ENCODE results near the gene ANKRD18A. TPM values are rescaled to one million over a fixed set of nuclear protein-coding genes. Genes with fewer than 3 reads are reported as not detected.

Gene ANKRD18A
- total RNA-seq, 1 donor from 2014 or later: not detected

GRCh38 chr9:38527503-38527902, 92.9 kb downstream of the ANKRD18A start:
- DNase-seq: no peak

DNA sequence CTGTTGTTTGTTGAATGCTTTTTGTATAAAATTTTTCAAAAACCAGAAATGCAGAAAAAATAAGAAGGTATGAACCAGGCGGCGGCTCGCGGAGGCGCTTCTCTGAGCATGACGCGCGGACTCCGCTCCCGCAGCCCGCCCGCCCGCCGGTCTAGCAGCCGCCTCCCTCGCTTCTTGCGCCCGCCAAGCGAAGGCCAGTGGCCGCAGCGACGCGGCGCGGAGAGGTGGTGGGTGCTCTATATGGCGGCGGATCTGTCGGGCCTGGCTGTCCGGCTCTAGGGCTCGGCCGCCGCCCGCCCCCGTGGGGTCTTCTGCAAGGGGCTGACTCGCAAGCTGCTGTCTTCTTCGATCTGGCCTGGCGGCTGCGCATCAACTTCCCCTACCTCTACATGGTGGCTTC, 93.8 kb downstream of the ANKRD18A start:
- no peak for DNase-seq

DNA sequence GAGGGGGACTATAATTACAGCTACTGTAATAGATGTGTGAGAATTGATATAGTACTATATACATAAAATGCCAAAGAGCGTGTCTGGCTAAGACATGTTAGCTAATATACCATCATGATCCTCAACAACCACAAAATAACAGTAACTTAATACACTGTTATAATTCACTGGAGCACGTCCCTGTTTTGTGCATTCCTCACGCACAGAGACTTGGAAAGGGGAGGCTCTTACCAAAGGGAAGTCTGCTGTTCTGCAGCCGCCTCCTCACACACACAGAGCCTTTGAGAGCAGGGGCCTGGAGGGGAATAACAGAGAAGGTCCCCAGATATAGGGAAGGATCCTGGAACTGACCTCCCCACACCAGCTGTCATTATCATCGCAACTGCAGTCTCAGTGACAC, 97.3 kb downstream of the ANKRD18A start:
- no peak for DNase-seq

- no peak for DNase-seq
These were observed 98.6 kb downstream of the ANKRD18A start for GRCh38 chr9:38521762-38522161.

Other genes starting within 250 kb of the ANKRD18A start
- gene ALDH1B1, start 227.9 kb downstream of the ANKRD18A start, total RNA-seq: 12.1 and 18.3 TPM in 2 replicates
- gene IGFBPL1, start 196.1 kb downstream of the ANKRD18A start, total RNA-seq: 0.17 and 0.23 TPM in 2 replicates
- gene FAM240B, start 99.5 kb upstream of the ANKRD18A start, total RNA-seq: not detected in 2 replicates

Data from dermis blood vessel endothelial cell (primary cell).